HEK293T (cell line): ENCODE results near the gene SLC25A6.

Source experiments
- CTBP1 ChIP-seq: fragments of 450-650 bp; IDR thresholded peaks from 2 replicates; pipeline ENCODE4 v1.6.1; 2016; ENCODE audit warnings: borderline replicate concordance
- ELF4 ChIP-seq: fragments of 450-650 bp; IDR thresholded peaks from 2 replicates; pipeline ENCODE4 v1.6.1; 2017; ENCODE audit warnings: antibody characterized with exemption
- FOXM1 ChIP-seq: fragments of 450-650 bp; IDR thresholded peaks from 2 replicates; pipeline ENCODE4 v1.6.1; 2017; ENCODE audit warnings: mild to moderate bottlenecking, borderline replicate concordance
- HDGF ChIP-seq: fragments of 450-650 bp; IDR thresholded peaks from 2 replicates; pipeline ENCODE4 v1.6.1; 2017; ENCODE audit warnings: antibody characterized with exemption, borderline replicate concordance
- NFRKB ChIP-seq: fragments of 450-650 bp; IDR thresholded peaks from 2 replicates; pipeline ENCODE4 v1.6.1; 2016; ENCODE audit warnings: mild to moderate bottlenecking, moderate library complexity

GRCh38 chrX:1433646-1434357, 41.9 kb upstream of the SLC25A6 start:
- TF ChIP-seq CTBP1 (no peak), HDGF (no peak), NFRKB (no peak), ELF4 (no peak), FOXM1 (no peak)
